Keratinocyte (primary cell): ENCODE data around the gene SLAMF8. TPM values are rescaled to one million over a fixed set of nuclear protein-coding genes. Genes with fewer than 3 reads are reported as not detected.
A peak's percentile ranks its signal among the peaks of the same experiment; 100 is the strongest.

Experiments used
- DNase-seq: peaks from one replicate; pipeline ENCODE4 v3.0.0-alpha.2; 2011; ENCODE audit warnings: low read depth, missing footprints, low spot score
- FAIRE-seq: peaks from 2 replicates; lab custom pipeline; 2011; peaks lifted over from hg19 to GRCh38; lab: Jason Lieb, UNC
- H2AFZ ChIP-seq: 2 replicates; pipeline ENCODE4 v1.6.0; 2012; ENCODE audit warnings: low read length, control low read depth, inconsistent platforms; ENCODE audit not compliant: control insufficient read depth
- H3K27ac ChIP-seq: 2 replicates; pipeline ENCODE4 v1.5.1; 2011; ENCODE audit warnings: low read length; ENCODE audit not compliant: control insufficient read depth, insufficient read depth
- H3K27me3 ChIP-seq: 3 replicates; pipeline ENCODE4 v1.6.0; 2011; ENCODE audit warnings: low read length; ENCODE audit not compliant: control insufficient read depth, insufficient read depth; ENCODE audit errors: extremely low read depth
- H3K36me3 ChIP-seq, 2 experiments: 2 replicates in 1 of 2; 3 replicates in 1 of 2; pipeline ENCODE4 v1.5.1; 2011; ENCODE audit warnings: low read length in 2 of 2, mild to moderate bottlenecking in 1 of 2; ENCODE audit not compliant: control insufficient read depth in 2 of 2, insufficient read depth in 2 of 2; ENCODE audit errors: extremely low read depth in 1 of 2
- H3K4me1 ChIP-seq: 3 replicates; pipeline ENCODE4 v1.5.1; 2011; ENCODE audit warnings: low read length; ENCODE audit not compliant: control insufficient read depth, insufficient read depth; ENCODE audit errors: extremely low read depth
- H3K4me2 ChIP-seq: 3 replicates; pipeline ENCODE4 v1.6.0; 2011; ENCODE audit warnings: low read depth, low read length; ENCODE audit not compliant: control insufficient read depth, insufficient read depth; ENCODE audit errors: extremely low read depth
- H3K4me3 ChIP-seq, 3 experiments: fragments of 200-600 bp in 1 of 3; sonication (generic) in 1 of 3; 2 replicates in 2 of 3; 3 replicates in 1 of 3; pipeline ENCODE4 v1.5.1; 2011 to 2016; ENCODE audit warnings: low read length in 3 of 3, mild to moderate bottlenecking in 3 of 3, control low read depth in 2 of 3, inconsistent platforms in 1 of 3, low read depth in 1 of 3, mixed read lengths in 1 of 3, mixed run types in 1 of 3, moderate library complexity in 1 of 3; ENCODE audit not compliant: control insufficient read depth in 2 of 3, insufficient read depth in 2 of 3; ENCODE audit errors: extremely low read depth in 1 of 3
- H3K79me2 ChIP-seq: 2 replicates; pipeline ENCODE4 v1.6.0; 2012; ENCODE audit warnings: low read length; ENCODE audit not compliant: control insufficient read depth, insufficient read depth
- H3K9ac ChIP-seq: 3 replicates; pipeline ENCODE4 v1.6.0; 2011; ENCODE audit warnings: low read length; ENCODE audit not compliant: control insufficient read depth, insufficient read depth; ENCODE audit errors: extremely low read depth
- H3K9me1 ChIP-seq: 3 replicates; pipeline ENCODE4 v1.6.0; 2011; ENCODE audit warnings: low read length; ENCODE audit not compliant: control insufficient read depth, insufficient read depth; ENCODE audit errors: extremely low read depth
- H3K9me3 ChIP-seq: 2 replicates; pipeline ENCODE4 v1.5.1; 2012; ENCODE audit warnings: low read depth, low read length; ENCODE audit not compliant: control insufficient read depth
- H4K20me1 ChIP-seq: 3 replicates; pipeline ENCODE4 v1.6.0; 2011; ENCODE audit warnings: low read length; ENCODE audit not compliant: control insufficient read depth, insufficient read depth; ENCODE audit errors: extremely low read depth
- CTCF ChIP-seq, 3 experiments: IDR thresholded peaks in 1 of 3; conservative IDR thresholded peaks in 1 of 3; optimal IDR thresholded peaks in 1 of 3; 2 replicates in 2 of 3; 3 replicates in 1 of 3; pipeline versions ENCODE3 to v1.5.1; 2011; ENCODE audit warnings: low read length in 3 of 3, mild to moderate bottlenecking in 3 of 3, moderate library complexity in 2 of 3, control low read depth in 1 of 3, inconsistent platforms in 1 of 3; ENCODE audit not compliant: insufficient read depth in 2 of 3; ENCODE audit errors: extremely low read depth in 1 of 3
- EZH2 ChIP-seq: IDR thresholded peaks from one replicate; pipeline ENCODE4 v1.6.1; 2012; ENCODE audit warnings: inconsistent platforms, mild to moderate bottlenecking, low read length, moderate library complexity
- dilution Hi-C: fragments of 300-500 bp; cut with MboI; formaldehyde crosslinking; loops from one replicate; pipeline ENCODE4 v1.7.0; 2020; ENCODE audit warnings: low sequenced_read_pairs; ENCODE audit not compliant: extremely low pct_ligation_motif_present
- polyA plus RNA-seq, 5 experiments: library from polyadenylated mRNA; depleted of rRNA in 3 of 5; stranded (reverse) in 3 of 5; stranded (forward) in 1 of 5; unstranded in 1 of 5; fragments of >200 nt; gene quantifications; 1 replicate in 1 of 5; 2 replicates in 3 of 5; 3 replicates in 1 of 5; pipeline versions ENCODE4 v1.2.1 to v1.2.3, GENCODE V29; 2011 to 2012; ENCODE audit warnings: missing spikeins in 2 of 5, low read depth in 1 of 5, low replicate concordance in 1 of 5

The SLAMF8 gene
- polyA plus RNA-seq, 1 donor (not counting 4 experiments of a cell fraction or from before 2014, with no cell fraction given): not detected

- Histone ChIP-seq H3K9ac (no peak overlapping the region), H3K27ac (no peak overlapping the region), H4K20me1 (no peaks in the 10 kb centered on the region), H3K9me3 (no peaks in the 10 kb centered on the region), H3K4me1 (peaks cover 6% of the 10 kb centered on the region), H3K79me2 (no peaks in the 10 kb centered on the region), H3K36me3 (no peaks in the 10 kb centered on the region), H3K4me3 (no peak overlapping the region), H3K27me3 (no peaks in the 10 kb centered on the region), H3K4me2 (no peak overlapping the region), H2AFZ (peak overlapping the region; percentile 48), H3K9me1 (no peaks in the 10 kb centered on the region)
- no peak for DNase-seq
- dilution Hi-C loops: no loop called here
- FAIRE-seq: peak; percentile 87
- TF ChIP-seq EZH2: no peak
- no peak for TF ChIP-seq CTCF (optimal IDR thresholded peaks at IDR 0.05 in 1 of 3, IDR thresholded peaks at IDR 0.05 in 1 of 3, conservative IDR thresholded peaks at IDR 0.05 in 1 of 3; ENCODE audit: extremely low read depth in 1 of 3, insufficient read depth in 2 of 3, low read length in 3 of 3)
These were observed 3.3 kb downstream of the SLAMF8 start for GRCh38 chr1:159829822-159830465.

GRCh38 chr1:159830722-159831121 lies 4.0 kb downstream of the SLAMF8 start:
- Histone ChIP-seq H3K4me3 (no peak overlapping the region), H3K79me2 (no peaks in the 10 kb centered on the region), H3K9ac (no peak overlapping the region), H2AFZ (no peak overlapping the region), H4K20me1 (no peaks in the 10 kb centered on the region), H3K4me2 (no peak overlapping the region), H3K27me3 (no peaks in the 10 kb centered on the region), H3K9me1 (no peaks in the 10 kb centered on the region), H3K9me3 (no peaks in the 10 kb centered on the region), H3K27ac (no peak overlapping the region), H3K4me1 (peaks cover 6% of the 10 kb centered on the region), H3K36me3 (no peaks in the 10 kb centered on the region)
- dilution Hi-C loops: no loop called here
- no peak for TF ChIP-seq EZH2
- TF ChIP-seq CTCF (optimal IDR thresholded peaks at IDR 0.05 in 1 of 3, IDR thresholded peaks at IDR 0.05 in 1 of 3, conservative IDR thresholded peaks at IDR 0.05 in 1 of 3; ENCODE audit: extremely low read depth in 1 of 3, insufficient read depth in 2 of 3, low read length in 3 of 3): no peak
- no peak for FAIRE-seq
- DNase-seq: no peak
